GM06990 (cell line): ENCODE results near the gene GRIA4.

Experiments used
- DNase-seq: peaks from one replicate; pipeline ENCODE4 v3.0.0-alpha.2; 2011; ENCODE audit not compliant: insufficient read length; ENCODE audit errors: extremely low read depth
- H3K27me3 ChIP-seq: replicated peaks from 2 replicates; pipeline ENCODE4 v1.6.0; 2011; ENCODE audit warnings: low read length; ENCODE audit not compliant: control insufficient read depth, insufficient read depth
- H3K36me3 ChIP-seq: 2 replicates; pipeline ENCODE4 v1.5.1; 2011; ENCODE audit warnings: low read length; ENCODE audit not compliant: control insufficient read depth, insufficient read depth
- H3K4me3 ChIP-seq: replicated peaks from 2 replicates; pipeline ENCODE4 v1.5.1; 2011; ENCODE audit warnings: low read depth, mild to moderate bottlenecking, control low read depth, low read length
- TF ChIP-seq, protein P1 (sequence below): IDR thresholded peaks from 2 replicates; pipeline ENCODE4 v1.5.1; 2011; ENCODE audit warnings: low read length, control low read depth, mild to moderate bottlenecking, inconsistent platforms; ENCODE audit not compliant: insufficient read depth, poor library complexity, severe bottlenecking

Gene GRIA4

DNA sequence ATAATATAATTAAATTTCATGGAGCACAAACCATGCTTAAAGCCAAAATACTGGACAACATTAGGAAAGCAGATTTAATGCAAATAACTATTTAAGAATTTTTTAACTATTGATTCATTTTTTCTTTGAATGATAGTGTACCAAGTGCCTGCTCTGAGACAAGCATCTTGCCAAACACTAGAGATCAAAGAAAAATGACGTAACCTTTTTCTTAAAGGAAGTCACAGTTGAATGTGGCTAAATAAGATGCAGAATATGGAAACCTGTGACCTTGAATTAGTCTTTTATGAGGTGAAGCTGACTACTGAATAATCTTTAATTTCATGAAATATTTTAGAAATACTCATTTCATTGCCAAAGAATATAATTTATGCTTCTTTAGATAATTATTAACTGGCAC is 308.2 kb downstream of the GRIA4 start:
- TF ChIP-seq, protein P1, sequence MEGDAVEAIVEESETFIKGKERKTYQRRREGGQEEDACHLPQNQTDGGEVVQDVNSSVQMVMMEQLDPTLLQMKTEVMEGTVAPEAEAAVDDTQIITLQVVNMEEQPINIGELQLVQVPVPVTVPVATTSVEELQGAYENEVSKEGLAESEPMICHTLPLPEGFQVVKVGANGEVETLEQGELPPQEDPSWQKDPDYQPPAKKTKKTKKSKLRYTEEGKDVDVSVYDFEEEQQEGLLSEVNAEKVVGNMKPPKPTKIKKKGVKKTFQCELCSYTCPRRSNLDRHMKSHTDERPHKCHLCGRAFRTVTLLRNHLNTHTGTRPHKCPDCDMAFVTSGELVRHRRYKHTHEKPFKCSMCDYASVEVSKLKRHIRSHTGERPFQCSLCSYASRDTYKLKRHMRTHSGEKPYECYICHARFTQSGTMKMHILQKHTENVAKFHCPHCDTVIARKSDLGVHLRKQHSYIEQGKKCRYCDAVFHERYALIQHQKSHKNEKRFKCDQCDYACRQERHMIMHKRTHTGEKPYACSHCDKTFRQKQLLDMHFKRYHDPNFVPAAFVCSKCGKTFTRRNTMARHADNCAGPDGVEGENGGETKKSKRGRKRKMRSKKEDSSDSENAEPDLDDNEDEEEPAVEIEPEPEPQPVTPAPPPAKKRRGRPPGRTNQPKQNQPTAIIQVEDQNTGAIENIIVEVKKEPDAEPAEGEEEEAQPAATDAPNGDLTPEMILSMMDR = no peak
- no peak overlapping the region for H3K4me3 ChIP-seq
- no peak for DNase-seq

DNA sequence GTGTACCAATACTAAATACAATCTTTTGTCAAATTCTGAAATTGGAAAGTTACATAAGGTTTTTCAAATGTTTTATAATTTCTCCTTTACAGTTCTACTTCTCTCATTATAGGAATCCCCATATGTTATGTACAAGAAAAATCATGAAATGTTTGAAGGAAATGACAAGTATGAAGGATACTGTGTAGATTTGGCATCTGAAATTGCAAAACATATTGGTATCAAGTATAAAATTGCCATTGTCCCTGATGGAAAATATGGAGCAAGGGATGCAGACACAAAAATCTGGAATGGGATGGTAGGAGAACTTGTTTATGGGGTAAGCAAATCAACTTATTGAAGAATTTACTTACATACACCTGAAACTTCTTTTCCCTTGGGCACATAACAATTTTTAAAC is 308.7 kb downstream of the GRIA4 start:
- Histone ChIP-seq H3K27me3 (no peaks in the 10 kb centered on the region), H3K4me3 (no peak overlapping the region), H3K36me3 (no peaks in the 10 kb centered on the region)
- DNase-seq = no peak
- TF ChIP-seq, protein P1 = no peak

More for the DNA sequence above, 308.2 kb downstream of the GRIA4 start:
- Histone ChIP-seq H3K27me3 (no peaks in the 10 kb centered on the region), H3K36me3 (no peaks in the 10 kb centered on the region)

DNA sequence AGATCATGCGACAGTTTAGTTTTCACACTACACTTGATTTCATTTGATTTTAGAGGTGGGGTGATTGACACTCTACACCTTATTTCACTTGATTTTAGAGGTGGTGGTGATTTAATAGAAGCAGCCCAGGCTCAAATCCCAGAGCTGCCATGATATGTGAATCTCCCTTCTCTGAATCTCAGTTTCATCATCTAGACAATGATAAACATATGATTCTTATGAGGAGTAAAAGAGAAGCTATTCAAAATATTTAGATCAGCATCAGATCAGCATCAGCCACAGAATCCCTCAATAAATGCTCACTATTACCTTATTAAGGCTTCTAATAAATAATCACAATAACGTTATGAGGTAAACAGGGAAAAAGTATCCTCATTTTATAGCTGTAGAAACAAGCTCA is 313.4 kb downstream of the GRIA4 start:
- Histone ChIP-seq H3K4me3 (no peak overlapping the region), H3K36me3 (no peaks in the 10 kb centered on the region), H3K27me3 (no peaks in the 10 kb centered on the region)
- DNase-seq = no peak
- TF ChIP-seq, protein P1 = no peak

DNA sequence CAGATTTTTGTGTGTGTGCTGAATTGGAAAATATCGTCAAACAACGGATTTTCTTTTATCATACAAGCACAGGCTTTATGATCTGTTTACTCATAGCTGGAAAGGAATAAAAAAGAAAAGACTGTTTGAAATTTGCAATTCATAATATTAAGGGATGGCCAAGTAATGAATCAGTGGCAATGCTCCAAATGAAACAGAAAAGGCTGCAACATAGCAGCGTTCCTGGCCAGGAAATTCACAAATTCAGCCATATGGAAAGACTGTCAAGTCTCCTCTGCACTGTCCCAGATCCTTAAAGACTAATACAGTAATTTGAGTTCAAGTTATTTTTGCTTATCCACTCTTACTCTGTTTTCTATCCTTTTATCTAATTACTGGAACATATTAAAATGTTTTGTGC is 313.9 kb downstream of the GRIA4 start:
- no peak for DNase-seq

DNA sequence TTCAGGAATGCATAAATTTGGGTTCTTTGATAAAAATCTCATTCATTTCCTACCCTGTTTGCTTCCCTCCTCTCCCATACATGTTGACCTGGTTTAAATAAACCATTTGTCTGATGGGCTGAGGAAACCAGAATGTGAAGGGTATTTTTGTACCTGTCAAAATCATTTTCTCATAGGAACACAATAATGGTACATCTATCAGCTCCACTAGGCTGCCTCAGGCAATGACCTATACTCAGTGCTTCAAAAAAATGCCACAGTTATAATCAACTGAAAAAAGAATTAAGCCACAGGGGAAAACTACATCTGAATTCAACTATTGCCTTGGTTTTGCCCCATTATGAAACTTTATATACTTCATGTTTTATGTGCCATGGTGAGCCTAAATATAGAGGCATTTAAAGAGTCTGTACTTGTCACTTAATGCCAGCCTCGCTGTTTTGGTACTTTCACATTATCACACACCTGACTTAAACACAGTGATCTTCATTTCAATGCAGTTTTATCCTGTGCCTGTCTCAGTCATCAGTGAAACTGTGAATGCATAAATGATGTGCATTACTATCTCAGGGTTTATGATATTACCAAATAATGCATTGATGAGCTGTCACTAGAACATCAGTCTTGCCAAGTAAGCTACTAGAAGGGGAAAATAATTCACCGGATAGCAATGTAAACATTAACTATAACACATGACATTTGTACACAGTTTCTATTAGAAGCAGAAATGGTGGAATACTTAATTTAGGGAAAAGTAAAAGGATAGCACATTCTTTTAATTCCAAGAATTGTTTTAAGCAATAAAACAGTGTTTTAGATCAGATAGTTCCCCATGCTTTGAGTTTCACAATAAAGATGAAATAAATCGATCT is 319.4 kb downstream of the GRIA4 start:
- Histone ChIP-seq H3K4me3 (no peak overlapping the region), H3K36me3 (no peaks in the 10 kb centered on the region), H3K27me3 (no peaks in the 10 kb centered on the region)
- TF ChIP-seq, protein P1 = no peak
- DNase-seq = no peak

More for the DNA sequence above, 313.9 kb downstream of the GRIA4 start:
- no peak overlapping the region for H3K4me3 ChIP-seq
- H3K27me3 ChIP-seq = no peaks in the 10 kb centered on the region
- H3K36me3 ChIP-seq = no peaks in the 10 kb centered on the region
- TF ChIP-seq, protein P1 = no peak
